ENCODE measurements around the gene ANTXRL.
"Not testable (repeated sequence)": the region's sequence is repeated elsewhere in the genome, so short reads cannot be mapped to it uniquely, and the experiment has no call there.

ANTXRL gene

GRCh38 chr10:46312953-46313352 lies 26.2 kb downstream of the ANTXRL start:
- Histone ChIP-seq H3K4me1 (ENCODE audit: control insufficient read depth, insufficient read depth, low read length, unreplicated experiment) (no peaks in the 10 kb centered on the region), H3K27ac (ENCODE audit: low read depth, low read length) (no peak overlapping the region), H3K4me3 (ENCODE audit: low read depth, low read length) (no peak overlapping the region), H3K27me3 (ENCODE audit: insufficient read depth, low read length) (no peaks in the 10 kb centered on the region), H2AFZ (ENCODE audit: low read length, unreplicated experiment) (no peak overlapping the region), H3K79me2 (ENCODE audit: control insufficient read depth, insufficient read depth, low read length, unreplicated experiment) (no peaks in the 10 kb centered on the region), H3K36me3 (ENCODE audit: insufficient read depth, low read length) (no peaks in the 10 kb centered on the region)

GRCh38 chr10:46314071-46314470 lies 27.3 kb downstream of the ANTXRL start:
- no peak overlapping the region for H2AFZ ChIP-seq (ENCODE audit: low read length, unreplicated experiment)
- no peaks in the 10 kb centered on the region for H3K36me3 ChIP-seq (ENCODE audit: insufficient read depth, low read length)
- H3K27me3 ChIP-seq (ENCODE audit: insufficient read depth, low read length): 0 out of 2 replicates have a peak, but pooled peaks cover 5% of the 10 kb centered on the region
- no peak overlapping the region for H3K27ac ChIP-seq (ENCODE audit: low read depth, low read length)
- H3K4me1 ChIP-seq (ENCODE audit: control insufficient read depth, insufficient read depth, low read length, unreplicated experiment): no peaks in the 10 kb centered on the region
- no peaks in the 10 kb centered on the region for H3K79me2 ChIP-seq (ENCODE audit: control insufficient read depth, insufficient read depth, low read length, unreplicated experiment)
- no peak overlapping the region for H3K4me3 ChIP-seq (ENCODE audit: low read depth, low read length)

GRCh38 chr10:46315071-46315860 lies 28.5 kb downstream of the ANTXRL start:
- H3K4me3 ChIP-seq (ENCODE audit: low read depth, low read length); H3K36me3 ChIP-seq (ENCODE audit: insufficient read depth, low read length); H3K4me1 ChIP-seq (ENCODE audit: control insufficient read depth, insufficient read depth, low read length, unreplicated experiment); H3K79me2 ChIP-seq (ENCODE audit: control insufficient read depth, insufficient read depth, low read length, unreplicated experiment); H2AFZ ChIP-seq (ENCODE audit: low read length, unreplicated experiment); H3K27ac ChIP-seq (ENCODE audit: low read depth, low read length): not testable (repeated sequence)
- H3K27me3 ChIP-seq (ENCODE audit: insufficient read depth, low read length): peaks cover 14% of the 10 kb centered on the region; the same call in 1 of the 2 replicates

GRCh38 chr10:46317370-46317769 lies 30.6 kb downstream of the ANTXRL start:
- Histone ChIP-seq H3K4me1 (ENCODE audit: control insufficient read depth, insufficient read depth, low read length, unreplicated experiment) (no peaks in the 10 kb centered on the region), H3K79me2 (ENCODE audit: control insufficient read depth, insufficient read depth, low read length, unreplicated experiment) (no peaks in the 10 kb centered on the region), H3K4me3 (ENCODE audit: low read depth, low read length) (no peak overlapping the region), H3K27me3 (ENCODE audit: insufficient read depth, low read length) (peaks cover 15% of the 10 kb centered on the region; the same call in 1 of the 2 replicates), H3K27ac (ENCODE audit: low read depth, low read length) (no peak overlapping the region), H2AFZ (ENCODE audit: low read length, unreplicated experiment) (no peak overlapping the region), H3K36me3 (ENCODE audit: insufficient read depth, low read length) (no peaks in the 10 kb centered on the region)

GRCh38 chr10:46317889-46318288 lies 31.1 kb downstream of the ANTXRL start:
- Histone ChIP-seq H2AFZ (ENCODE audit: low read length, unreplicated experiment) (no peak overlapping the region), H3K27me3 (ENCODE audit: insufficient read depth, low read length) (peaks cover 20% of the 10 kb centered on the region), H3K27ac (ENCODE audit: low read depth, low read length) (no peak overlapping the region), H3K4me3 (ENCODE audit: low read depth, low read length) (no peak overlapping the region), H3K79me2 (ENCODE audit: control insufficient read depth, insufficient read depth, low read length, unreplicated experiment) (no peaks in the 10 kb centered on the region), H3K36me3 (ENCODE audit: insufficient read depth, low read length) (no peaks in the 10 kb centered on the region), H3K4me1 (ENCODE audit: control insufficient read depth, insufficient read depth, low read length, unreplicated experiment) (no peaks in the 10 kb centered on the region)

GRCh38 chr10:46318799-46319198 lies 32.0 kb downstream of the ANTXRL start:
- no peaks in the 10 kb centered on the region for H3K36me3 ChIP-seq (ENCODE audit: insufficient read depth, low read length)
- H3K79me2 ChIP-seq (ENCODE audit: control insufficient read depth, insufficient read depth, low read length, unreplicated experiment): no peaks in the 10 kb centered on the region
- no peak overlapping the region for H3K4me3 ChIP-seq (ENCODE audit: low read depth, low read length)
- H3K27ac ChIP-seq (ENCODE audit: low read depth, low read length): no peak overlapping the region
- H3K27me3 ChIP-seq (ENCODE audit: insufficient read depth, low read length): peaks cover 22% of the 10 kb centered on the region
- no peaks in the 10 kb centered on the region for H3K4me1 ChIP-seq (ENCODE audit: control insufficient read depth, insufficient read depth, low read length, unreplicated experiment)
- H2AFZ ChIP-seq (ENCODE audit: low read length, unreplicated experiment): no peak overlapping the region

- Histone ChIP-seq H3K4me3 (ENCODE audit: low read depth, low read length) (no peak overlapping the region), H3K27me3 (ENCODE audit: insufficient read depth, low read length) (peaks cover 22% of the 10 kb centered on the region), H3K36me3 (ENCODE audit: insufficient read depth, low read length) (no peaks in the 10 kb centered on the region), H3K79me2 (ENCODE audit: control insufficient read depth, insufficient read depth, low read length, unreplicated experiment) (no peaks in the 10 kb centered on the region), H3K27ac (ENCODE audit: low read depth, low read length) (no peak overlapping the region), H2AFZ (ENCODE audit: low read length, unreplicated experiment) (no peak overlapping the region), H3K4me1 (ENCODE audit: control insufficient read depth, insufficient read depth, low read length, unreplicated experiment) (no peaks in the 10 kb centered on the region)
Measured at GRCh38 chr10:46319389-46319788, 32.6 kb downstream of the ANTXRL start.

GRCh38 chr10:46321770-46322169 lies 35.0 kb downstream of the ANTXRL start:
- H3K4me3 ChIP-seq (ENCODE audit: low read depth, low read length): no peak overlapping the region
- no peaks in the 10 kb centered on the region for H3K79me2 ChIP-seq (ENCODE audit: control insufficient read depth, insufficient read depth, low read length, unreplicated experiment)
- no peak overlapping the region for H2AFZ ChIP-seq (ENCODE audit: low read length, unreplicated experiment)
- no peaks in the 10 kb centered on the region for H3K36me3 ChIP-seq (ENCODE audit: insufficient read depth, low read length)
- no peak overlapping the region for H3K27ac ChIP-seq (ENCODE audit: low read depth, low read length)
- H3K4me1 ChIP-seq (ENCODE audit: control insufficient read depth, insufficient read depth, low read length, unreplicated experiment): no peaks in the 10 kb centered on the region
- H3K27me3 ChIP-seq (ENCODE audit: insufficient read depth, low read length): peaks cover 22% of the 10 kb centered on the region

GRCh38 chr10:46323176-46323575 lies 36.4 kb downstream of the ANTXRL start:
- Histone ChIP-seq H3K36me3 (ENCODE audit: insufficient read depth, low read length) (no peaks in the 10 kb centered on the region), H3K4me3 (ENCODE audit: low read depth, low read length) (no peak overlapping the region), H3K4me1 (ENCODE audit: control insufficient read depth, insufficient read depth, low read length, unreplicated experiment) (no peaks in the 10 kb centered on the region), H3K79me2 (ENCODE audit: control insufficient read depth, insufficient read depth, low read length, unreplicated experiment) (no peaks in the 10 kb centered on the region), H3K27me3 (ENCODE audit: insufficient read depth, low read length) (peaks cover 22% of the 10 kb centered on the region), H2AFZ (ENCODE audit: low read length, unreplicated experiment) (no peak overlapping the region), H3K27ac (ENCODE audit: low read depth, low read length) (no peak overlapping the region)

GRCh38 chr10:46325021-46325420 lies 38.2 kb downstream of the ANTXRL start:
- peaks cover 10% of the 10 kb centered on the region for H3K27me3 ChIP-seq (ENCODE audit: insufficient read depth, low read length)
- no peaks in the 10 kb centered on the region for H3K4me1 ChIP-seq (ENCODE audit: control insufficient read depth, insufficient read depth, low read length, unreplicated experiment)
- no peak overlapping the region for H3K27ac ChIP-seq (ENCODE audit: low read depth, low read length)
- H3K36me3 ChIP-seq (ENCODE audit: insufficient read depth, low read length): no peaks in the 10 kb centered on the region
- H3K79me2 ChIP-seq (ENCODE audit: control insufficient read depth, insufficient read depth, low read length, unreplicated experiment): no peaks in the 10 kb centered on the region
- no peak overlapping the region for H3K4me3 ChIP-seq (ENCODE audit: low read depth, low read length)
- no peak overlapping the region for H2AFZ ChIP-seq (ENCODE audit: low read length, unreplicated experiment)

- Histone ChIP-seq H3K4me3 (ENCODE audit: low read depth, low read length) (no peak overlapping the region), H3K27ac (ENCODE audit: low read depth, low read length) (no peak overlapping the region), H3K27me3 (ENCODE audit: insufficient read depth, low read length) (peaks cover 15% of the 10 kb centered on the region), H3K36me3 (ENCODE audit: insufficient read depth, low read length) (no peaks in the 10 kb centered on the region), H3K4me1 (ENCODE audit: control insufficient read depth, insufficient read depth, low read length, unreplicated experiment) (no peaks in the 10 kb centered on the region), H3K79me2 (ENCODE audit: control insufficient read depth, insufficient read depth, low read length, unreplicated experiment) (no peaks in the 10 kb centered on the region), H2AFZ (ENCODE audit: low read length, unreplicated experiment) (no peak overlapping the region)
Measured at GRCh38 chr10:46326066-46326465, 39.3 kb downstream of the ANTXRL start.
